Frontal cortex (tissue), 4 donors: ENCODE results near the gene PPM1H. TPM values are rescaled to one million over a fixed set of nuclear protein-coding genes. Genes with fewer than 3 reads are reported as not detected.

Experiments
- DNase-seq, 2 donors: peaks; one replicate each; pipeline ENCODE4 v3.0.0; 2012; ENCODE audit warnings: low spot score in 2 of 2
- FAIRE-seq: peaks from 2 replicates; lab custom pipeline; 2012; peaks lifted over from hg19 to GRCh38; lab: Jason Lieb, UNC
- total RNA-seq: library from RNA; depleted of rRNA; stranded (reverse); fragments of >200 nt; gene quantifications from one replicate; pipeline ENCODE4 v1.2.3, GENCODE V29; 2014
- donor health status: control.
- donor health status: control.
- donor health status: control.

Gene PPM1H
- total RNA-seq, 1 donor from 2014 or later, result 11.8 TPM

DNA sequence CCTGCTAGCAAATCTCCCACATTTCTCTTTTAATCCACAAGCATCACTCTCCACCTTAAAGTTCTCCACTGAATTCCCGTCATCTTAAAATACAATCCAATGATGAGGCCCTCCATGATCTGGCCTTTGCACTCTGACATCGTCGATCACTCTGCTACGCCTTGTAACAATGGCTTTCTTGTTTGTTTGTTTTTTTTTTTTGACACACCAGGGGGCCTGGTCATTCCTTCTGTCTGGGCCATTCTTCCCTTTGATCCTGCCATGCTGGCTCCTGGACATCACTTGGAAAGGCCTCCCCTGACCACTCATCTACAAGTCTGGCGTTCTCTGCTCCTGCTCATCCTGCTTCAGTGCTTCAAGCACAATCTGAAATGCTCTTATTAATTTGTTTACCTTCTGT lies 233.5 kb downstream of the PPM1H start:
- DNase-seq, result no peak
- no peak for FAIRE-seq

DNA sequence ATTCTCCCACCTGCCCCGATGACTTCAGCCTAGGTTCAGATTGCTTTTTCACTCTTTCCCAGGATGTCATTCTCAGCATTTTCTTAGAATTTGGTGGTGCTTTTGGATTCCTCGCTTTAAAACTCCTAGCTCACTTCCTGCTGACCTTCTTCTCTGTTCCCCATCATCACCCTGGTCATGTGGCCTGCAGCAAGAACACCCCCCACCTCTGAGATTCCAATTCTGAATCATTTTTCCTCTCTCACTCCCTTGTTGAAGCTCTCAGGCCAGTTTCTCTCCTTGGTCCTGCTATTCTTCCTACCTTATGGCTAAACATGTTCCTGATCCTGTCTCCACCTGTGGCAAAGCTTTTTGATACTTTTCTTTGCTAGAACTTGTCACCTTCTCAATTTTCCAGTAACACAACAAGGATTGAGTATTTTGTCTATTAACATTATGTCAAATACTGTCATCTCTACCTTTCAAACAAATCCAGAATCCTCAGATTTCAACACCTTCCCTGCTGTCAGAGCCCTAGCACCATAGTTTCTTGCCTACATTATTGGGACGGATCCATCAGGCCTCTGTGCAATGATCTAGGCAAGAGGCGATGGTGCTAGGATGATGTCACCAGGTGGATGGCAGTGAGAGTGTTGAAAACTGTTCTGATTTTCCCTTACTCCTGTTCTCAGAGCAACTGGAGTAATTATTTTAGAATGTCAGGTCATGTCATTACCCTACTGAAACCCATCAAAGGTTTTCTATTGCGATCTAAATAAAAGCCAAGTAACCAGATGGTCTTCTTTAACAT lies 234.7 kb downstream of the PPM1H start:
- FAIRE-seq (no peak), DNase-seq (no peak)

DNA sequence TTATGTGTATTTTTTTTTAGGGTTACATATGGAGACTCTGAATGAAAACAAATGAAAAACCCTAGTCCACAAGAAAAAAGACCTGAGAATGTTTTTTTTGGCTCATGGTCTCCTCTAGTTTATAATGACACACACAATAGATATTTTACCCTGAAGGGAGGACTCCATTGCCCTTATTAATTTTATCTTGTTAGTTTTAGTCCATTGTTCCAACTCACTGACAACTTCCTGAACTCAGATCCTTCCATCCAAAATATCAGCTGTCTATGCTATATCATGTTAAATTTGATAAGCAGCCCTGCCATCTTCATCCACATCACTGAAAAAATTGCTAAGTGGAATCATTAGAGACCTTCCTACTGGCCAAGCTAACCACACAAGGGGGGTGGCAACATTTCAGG lies 236.2 kb downstream of the PPM1H start:
- FAIRE-seq, result no peak
- DNase-seq, result no peak

DNA sequence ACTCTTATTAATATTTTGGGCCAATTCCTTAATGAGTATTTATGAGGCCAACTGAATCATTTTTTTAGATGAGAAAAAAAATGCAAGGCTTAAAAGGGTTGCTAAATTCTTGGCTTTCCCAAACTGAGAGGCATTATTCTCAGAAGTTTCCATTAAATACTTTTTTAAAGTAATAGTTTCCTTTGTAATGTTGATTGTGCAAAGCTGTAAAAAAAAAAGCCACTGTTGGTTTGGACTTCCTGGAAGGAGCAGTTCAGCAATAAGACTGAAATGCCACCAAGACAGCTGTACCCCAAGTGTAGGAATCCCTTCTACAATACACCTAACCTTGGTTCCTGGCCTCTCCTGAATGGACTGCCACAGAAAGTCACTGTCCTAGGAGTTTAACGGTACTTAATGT lies 237.1 kb downstream of the PPM1H start:
- FAIRE-seq (no peak), DNase-seq (no peak)

DNA sequence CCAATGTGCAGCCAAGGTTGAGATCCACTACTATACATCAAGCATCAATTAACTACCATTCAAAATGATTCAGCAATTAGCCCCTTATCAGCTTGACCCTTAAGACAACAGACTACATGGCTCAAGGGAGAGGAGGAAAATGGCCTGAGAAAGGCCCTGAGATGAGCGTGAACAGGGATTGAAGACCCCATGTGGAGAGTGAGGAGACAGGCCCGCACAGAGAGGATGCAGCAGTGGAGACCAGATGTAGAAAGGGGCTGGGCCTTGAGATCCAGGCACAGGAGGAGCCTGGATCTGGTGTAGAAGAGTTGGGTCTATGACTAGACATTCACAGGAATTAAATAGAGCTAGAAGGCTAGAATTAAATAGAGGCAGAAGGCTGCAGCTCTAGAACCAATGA lies 239.3 kb downstream of the PPM1H start:
- no peak for FAIRE-seq
- no peak for DNase-seq

DNA sequence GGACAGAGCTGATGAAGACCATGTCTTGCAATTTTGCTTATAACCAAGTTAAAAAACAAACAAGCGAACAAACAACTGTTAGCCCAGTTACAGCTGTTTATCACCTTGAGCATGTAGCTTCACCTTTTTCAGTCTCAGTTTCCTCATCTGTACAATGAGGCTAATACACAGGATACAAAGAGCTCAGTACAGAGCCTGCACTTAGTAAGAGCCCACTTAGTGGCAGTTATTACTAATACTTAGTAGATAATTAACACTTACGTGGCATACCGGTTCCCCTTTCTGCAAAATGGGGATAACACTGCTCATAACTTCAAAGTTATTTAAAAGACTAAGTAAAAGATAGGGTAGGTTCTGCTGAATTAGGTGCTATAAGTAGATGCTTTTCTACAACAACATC lies 240.3 kb downstream of the PPM1H start:
- no peak for FAIRE-seq
- DNase-seq, result no peak

DNA sequence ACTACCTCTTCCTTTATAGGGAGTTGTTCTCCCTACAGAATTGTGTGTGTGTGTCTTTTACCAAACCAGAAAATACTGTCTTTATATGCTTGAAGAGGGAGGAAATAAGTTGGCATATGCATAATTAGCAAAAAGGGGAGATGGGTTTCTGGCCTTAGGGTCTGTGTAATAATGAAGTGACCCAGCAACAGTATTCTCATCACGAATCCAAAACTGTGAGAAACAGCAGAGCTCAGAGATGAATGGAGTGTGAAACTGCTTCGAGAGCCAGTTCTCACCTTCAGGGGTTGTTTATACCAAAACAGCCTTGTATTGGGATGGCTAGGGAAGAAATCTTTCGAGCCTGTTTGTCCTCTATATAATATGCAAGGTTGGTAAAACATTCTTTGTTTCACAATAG lies 240.8 kb downstream of the PPM1H start:
- DNase-seq (no peak), FAIRE-seq (no peak)

DNA sequence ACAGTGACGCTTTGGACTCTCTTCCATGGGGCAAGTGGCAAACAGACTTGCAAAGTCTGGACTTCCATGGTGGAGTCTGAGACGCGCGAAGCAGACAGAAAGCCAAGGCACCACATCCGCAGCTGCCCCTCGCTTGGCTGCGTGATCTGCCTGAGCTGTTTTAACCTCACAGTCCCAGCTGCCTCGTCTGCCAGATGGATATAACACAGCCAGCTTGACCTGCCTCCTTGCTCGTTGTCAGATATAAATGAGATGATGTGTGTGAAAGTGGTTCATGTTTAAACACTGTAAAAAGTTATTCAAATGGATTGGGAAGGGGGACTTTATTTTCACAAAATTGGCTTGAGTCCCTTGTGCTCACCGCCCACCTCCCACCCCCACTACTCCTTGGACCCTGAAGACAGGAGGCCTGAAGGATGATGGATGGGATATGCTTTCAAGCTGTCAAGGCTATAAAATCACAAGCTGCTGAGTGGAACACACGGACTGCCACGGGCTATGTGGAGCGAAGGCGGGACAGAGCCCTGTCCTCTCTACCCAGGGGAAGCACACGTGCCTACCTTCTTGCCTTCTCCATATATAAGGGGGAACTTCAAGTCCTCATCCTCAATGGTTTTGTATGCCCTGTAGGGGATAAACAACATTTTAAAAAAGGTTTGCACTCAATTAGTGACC lies 241.4 kb downstream of the PPM1H start:
- no peak for DNase-seq
- FAIRE-seq, result no peak

DNA sequence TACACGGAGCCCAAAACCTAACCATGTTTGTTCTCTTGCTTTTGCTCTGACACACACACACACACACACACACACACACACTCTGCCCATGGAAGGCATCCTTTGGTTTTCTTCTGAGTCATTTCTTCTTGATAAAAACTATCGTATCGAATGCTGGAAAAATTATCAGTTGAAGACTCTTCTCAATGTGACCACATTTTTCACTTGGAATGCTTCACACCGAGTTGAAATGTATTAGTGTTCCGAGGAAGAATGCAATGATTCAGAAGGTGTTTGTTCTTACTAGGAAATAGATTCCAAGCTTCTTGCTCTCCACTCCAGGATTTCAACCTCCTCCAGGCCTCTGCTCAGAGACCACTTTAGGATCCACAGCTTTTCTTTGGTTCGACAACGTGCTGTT lies 242.1 kb downstream of the PPM1H start:
- FAIRE-seq (no peak), DNase-seq (no peak)

DNA sequence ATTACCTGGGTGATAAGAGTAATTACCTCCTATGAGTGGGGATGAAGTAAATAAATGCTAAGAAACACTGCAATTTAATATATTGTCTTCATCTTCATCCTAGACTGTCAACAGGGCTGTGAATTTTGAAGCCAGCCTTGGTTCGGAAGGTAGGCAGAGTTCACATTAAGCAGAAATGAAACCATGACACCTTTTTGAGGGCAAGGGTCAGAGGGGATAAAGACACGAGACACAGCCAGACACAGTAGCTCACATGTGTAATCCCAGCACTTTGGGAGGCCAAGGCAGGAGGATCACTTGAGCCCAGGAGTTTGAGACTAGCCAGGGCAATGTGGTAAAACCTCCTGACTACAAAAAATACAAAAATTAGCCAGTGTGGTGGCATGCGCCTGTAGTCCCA lies 243.6 kb downstream of the PPM1H start:
- DNase-seq (no peak), FAIRE-seq (no peak)

DNA sequence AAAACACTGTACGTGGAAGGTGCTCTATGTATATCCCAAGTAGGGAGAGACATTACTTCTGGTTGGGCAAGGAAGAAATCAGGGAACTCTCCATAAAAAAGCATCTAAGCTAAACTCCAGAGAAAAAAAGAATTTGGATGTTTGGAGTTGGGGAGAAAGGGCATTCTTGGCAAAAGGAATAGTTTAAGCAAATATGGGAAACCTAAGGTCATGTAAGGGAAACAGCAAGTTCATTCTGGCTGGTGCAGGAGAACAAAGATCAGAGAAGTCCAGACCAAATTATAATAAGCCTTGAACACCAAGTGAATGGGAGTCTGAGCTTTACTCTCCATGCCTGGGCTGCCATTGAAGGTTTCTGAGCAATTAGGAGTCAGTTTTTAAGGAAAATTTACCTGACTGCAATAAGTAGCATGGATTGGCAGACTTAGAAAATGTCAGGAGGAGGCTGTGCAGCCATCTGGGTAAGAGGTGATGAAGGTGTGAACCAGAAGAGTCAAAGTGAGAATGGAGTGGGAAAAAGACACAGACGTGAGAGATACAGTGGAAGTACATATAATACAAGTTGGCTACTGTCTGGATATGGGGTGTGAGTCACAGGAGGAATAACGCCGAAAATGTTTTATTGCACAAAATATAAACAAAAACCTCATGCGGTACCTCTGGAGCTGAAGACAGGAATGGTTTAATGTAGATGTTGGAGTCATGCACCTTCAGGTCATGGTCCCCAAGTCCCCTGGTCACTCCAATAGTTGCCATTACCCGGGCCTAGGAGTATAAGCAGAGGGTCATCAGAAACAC lies 245.7 kb downstream of the PPM1H start:
- FAIRE-seq (no peak), DNase-seq (no peak)

DNA sequence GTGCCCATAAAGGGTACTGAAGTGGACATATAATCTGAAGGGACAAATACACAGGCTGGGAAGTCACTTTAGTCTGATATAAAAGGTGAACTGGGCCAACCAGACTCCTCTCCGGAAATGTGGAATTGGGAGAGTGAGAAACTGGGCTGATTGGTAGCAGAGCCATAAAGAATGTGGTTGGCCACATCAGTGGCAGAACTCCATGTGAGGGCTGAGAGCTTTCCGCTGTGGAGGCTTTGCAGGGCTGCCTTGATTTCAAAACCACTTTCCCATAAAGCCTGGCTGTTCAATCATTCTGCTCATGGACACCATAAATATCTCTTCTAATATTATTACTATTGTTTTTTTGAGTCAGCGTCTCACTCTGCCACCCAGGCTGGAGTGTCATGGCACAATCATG lies 248.0 kb downstream of the PPM1H start:
- no peak for FAIRE-seq
- DNase-seq, result no peak

DNA sequence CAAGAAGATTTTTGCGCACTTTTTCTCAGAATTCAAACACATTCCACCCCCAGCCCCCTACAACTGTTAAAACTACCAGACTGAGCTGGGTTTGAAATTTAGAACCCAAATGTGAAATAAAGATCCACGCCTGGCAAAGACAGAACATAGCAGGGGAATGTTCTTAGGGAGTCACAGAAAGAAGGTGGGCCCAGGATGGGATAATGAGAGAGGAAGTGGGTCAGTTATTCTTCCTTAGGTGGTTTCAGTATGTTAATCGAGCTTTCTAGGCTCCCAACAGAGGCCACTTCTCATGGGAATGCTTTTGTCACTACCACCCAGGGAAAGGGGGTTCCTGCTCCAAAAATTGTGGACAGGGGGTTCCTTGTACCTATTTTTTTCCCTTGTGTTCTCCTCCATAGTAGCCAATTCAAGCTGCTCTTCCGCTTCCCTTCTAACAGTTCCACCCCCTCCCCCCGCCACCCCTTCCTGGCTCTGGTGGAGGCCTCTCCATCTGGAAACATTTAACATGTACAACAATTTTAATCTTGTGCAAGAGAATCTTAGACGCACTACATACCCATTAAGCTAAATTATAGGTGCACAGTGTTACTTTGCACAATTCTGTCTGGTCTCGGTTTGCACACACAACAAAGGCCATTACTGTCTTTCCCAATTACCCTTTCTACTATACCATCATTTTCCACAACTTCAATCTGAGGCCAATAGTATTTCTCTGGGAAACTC lies 250.2 kb downstream of the PPM1H start:
- FAIRE-seq, result no peak
- no peak for DNase-seq

DNA sequence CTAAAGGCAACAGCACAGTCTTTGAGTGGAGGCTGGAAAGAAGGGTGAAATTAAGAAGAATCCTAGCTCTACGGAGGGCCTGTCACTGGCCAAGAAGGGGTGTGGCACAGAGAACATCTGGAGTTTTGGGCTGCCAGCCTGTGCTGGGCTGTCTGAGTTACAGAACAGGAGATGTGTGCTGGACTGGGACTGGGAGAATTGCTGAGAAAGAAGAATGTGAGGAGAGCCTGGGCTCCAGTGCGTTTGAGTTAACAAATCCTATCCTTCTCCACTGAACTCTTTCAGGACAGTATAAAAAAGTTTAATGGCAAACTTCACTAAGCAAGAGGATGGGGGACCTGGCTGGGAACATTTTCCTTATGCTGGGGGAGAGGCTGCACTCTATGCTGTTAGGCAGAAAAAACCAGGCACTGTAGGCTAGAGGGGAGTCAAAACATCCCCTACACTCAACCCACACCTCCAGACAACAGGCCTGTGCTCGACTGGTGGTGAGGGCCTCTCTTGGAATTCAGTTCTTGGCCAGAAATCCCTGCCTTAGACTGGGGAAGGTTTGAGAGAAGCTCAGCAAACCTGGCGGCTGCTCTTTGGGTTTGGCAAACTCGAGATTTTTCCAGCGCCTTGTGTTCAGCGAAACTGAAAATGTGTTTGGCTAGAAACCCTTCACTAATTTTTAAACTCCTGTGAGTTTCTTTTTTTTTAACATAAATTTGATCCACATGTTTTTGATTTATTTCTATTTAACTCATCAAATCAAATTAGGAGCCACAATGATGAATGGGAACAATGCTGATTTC lies 251.0 kb downstream of the PPM1H start:
- FAIRE-seq (no peak), DNase-seq (peak; percentile 10 to 19)

DNA sequence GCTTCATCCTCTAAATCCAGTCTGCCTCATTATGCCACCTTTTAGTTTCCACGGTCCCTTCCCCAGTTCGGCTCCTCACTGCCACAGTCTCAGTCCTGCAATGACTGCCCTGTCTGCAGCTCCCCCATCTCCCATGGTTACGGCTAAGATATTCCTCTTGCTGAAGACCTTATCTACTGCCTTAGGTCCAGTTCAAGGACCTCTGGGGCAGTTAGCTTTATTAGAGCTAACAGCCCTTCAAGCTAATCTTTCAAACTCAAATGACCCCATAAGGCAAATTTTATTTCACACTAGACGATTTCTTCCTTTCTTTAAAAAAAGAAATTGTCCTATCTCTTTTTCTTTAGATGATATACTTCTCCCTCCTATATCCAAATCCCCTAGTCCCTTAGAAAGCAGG lies 253.6 kb downstream of the PPM1H start:
- DNase-seq (no peak), FAIRE-seq (no peak)

DNA sequence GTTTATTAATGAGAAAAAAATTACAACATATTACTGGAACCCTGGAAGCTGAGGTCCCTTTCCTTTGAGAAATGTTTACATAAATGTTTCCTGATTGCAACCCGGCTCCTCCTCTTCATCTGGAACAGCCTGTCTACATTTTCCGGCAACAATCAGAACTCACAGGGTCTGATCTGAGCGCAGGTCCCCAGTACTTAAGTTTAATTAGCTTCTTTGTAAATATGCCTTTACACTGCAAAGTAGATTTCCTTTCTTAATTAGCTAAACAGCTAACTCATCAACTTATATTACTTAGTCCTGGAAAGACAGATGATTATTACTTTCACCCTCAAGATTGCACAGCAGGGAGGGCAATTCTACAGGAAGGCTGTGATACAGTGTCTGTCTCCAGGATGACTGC lies 255.3 kb downstream of the PPM1H start:
- no peak for DNase-seq
- no peak for FAIRE-seq

DNA sequence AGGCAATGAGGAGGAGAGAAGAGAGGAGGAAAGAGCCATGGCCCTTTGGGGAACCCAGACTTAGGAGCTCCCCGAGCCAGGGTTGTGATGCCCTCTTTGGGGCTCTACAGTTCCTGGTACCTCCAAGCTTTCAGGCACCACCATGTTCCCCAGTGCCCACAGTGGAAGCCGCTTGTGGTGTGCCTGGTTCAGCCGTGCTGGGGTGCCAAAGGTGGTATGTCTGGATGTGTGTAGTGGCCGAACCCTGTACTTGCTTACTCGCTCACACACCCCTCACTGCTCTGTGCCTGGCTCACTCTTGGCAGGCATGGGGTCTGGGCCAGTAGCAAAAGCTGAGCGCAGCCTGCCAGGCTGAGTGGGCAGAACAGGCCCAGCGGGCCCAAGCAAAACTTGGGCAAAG lies 257.6 kb downstream of the PPM1H start:
- no peak for FAIRE-seq
- DNase-seq, result no peak

DNA sequence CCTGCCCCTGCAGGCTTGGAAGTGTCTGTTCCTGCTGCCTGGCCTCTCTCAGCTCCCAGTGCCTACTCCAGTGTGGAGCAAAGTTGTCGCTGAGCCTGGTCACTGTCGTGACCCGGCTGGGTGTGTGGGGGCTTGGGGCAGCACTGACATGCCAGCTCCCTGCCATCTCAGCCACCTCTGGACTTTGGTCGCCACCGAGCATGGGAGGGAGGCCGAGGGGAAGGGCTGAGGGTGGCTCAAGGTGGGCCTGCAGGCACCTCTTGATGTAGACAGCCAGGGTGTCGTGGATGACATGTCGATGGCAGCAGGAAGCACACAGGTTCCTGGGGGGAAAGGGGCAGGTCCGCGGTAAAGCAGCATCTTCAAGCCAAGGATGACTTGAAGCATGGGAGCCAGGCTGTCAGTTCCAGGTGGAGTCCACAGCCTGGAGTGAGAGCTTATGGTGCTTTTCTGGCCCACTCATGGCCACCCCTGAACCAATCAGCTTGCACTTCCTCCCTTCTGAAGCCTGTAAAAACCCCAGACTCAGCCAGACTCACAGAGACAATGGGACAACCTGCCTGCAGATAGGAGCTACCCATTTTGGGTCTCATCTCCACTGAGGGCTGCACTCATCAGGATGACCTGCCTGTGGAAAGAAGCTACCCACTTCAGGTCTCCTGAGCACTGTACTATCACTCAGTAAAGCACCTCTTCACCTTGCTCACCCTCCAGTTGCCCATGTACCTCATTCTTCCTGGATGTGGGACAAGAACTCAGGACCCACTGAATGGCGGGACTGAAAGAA lies 258.2 kb downstream of the PPM1H start:
- DNase-seq, result no peak
- no peak for FAIRE-seq
